HFF-Myc (cell line): Measurements from ENCODE around the gene NCOA3.
"Not testable (repeated sequence)": the region's sequence is repeated elsewhere in the genome, so short reads cannot be mapped to it uniquely, and the experiment has no call there.

Experiments used
- DNase-seq: peaks from one replicate; pipeline ENCODE4 v3.0.0-alpha.2; 2011; ENCODE audit warnings: low read depth; ENCODE audit errors: extremely low read depth
- H3K4me3 ChIP-seq: replicated peaks from 2 replicates; pipeline ENCODE4 v1.5.1; 2011; ENCODE audit warnings: low read depth, mild to moderate bottlenecking, control low read depth, low read length
- TF ChIP-seq, protein P1 (sequence below): IDR thresholded peaks from 2 replicates; pipeline ENCODE4 v1.5.1; 2012; ENCODE audit warnings: mild to moderate bottlenecking, low read depth, low read length, control low read depth; ENCODE audit errors: missing control alignments

The NCOA3 gene

DNA sequence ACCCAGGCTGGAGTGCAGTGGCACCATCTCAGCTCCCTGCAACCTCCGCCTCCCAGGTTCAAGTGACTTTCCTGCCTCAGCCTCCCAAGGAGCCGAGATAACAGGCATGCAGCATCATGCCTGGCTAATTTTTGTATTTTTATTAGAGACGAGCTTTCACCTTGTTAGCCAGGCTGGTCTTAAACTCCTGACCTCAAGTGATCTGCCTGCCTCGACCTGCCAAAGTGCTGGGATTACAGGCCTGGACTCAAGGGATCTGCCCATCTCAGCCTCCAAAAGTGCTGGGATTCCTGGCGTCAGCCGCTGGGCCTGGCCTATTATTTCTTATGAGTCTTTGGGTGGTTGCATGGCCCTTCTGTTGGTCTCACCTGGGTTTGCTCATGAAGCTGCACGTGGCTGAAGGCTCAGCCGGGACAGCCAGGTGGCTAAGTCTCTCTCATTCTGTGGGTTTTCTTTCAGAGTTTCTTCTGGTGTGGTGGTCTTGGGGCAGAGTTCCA, 45.6 kb upstream of the NCOA3 start:
- TF ChIP-seq, protein P1, sequence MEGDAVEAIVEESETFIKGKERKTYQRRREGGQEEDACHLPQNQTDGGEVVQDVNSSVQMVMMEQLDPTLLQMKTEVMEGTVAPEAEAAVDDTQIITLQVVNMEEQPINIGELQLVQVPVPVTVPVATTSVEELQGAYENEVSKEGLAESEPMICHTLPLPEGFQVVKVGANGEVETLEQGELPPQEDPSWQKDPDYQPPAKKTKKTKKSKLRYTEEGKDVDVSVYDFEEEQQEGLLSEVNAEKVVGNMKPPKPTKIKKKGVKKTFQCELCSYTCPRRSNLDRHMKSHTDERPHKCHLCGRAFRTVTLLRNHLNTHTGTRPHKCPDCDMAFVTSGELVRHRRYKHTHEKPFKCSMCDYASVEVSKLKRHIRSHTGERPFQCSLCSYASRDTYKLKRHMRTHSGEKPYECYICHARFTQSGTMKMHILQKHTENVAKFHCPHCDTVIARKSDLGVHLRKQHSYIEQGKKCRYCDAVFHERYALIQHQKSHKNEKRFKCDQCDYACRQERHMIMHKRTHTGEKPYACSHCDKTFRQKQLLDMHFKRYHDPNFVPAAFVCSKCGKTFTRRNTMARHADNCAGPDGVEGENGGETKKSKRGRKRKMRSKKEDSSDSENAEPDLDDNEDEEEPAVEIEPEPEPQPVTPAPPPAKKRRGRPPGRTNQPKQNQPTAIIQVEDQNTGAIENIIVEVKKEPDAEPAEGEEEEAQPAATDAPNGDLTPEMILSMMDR, result no peak
- no peak overlapping the region for H3K4me3 ChIP-seq
- no peak for DNase-seq

- no peak overlapping the region for H3K4me3 ChIP-seq
- TF ChIP-seq, protein P1, result no peak
- DNase-seq, result no peak
These were observed 44.5 kb upstream of the NCOA3 start for GRCh38 chr20:47456952-47457724.

DNA sequence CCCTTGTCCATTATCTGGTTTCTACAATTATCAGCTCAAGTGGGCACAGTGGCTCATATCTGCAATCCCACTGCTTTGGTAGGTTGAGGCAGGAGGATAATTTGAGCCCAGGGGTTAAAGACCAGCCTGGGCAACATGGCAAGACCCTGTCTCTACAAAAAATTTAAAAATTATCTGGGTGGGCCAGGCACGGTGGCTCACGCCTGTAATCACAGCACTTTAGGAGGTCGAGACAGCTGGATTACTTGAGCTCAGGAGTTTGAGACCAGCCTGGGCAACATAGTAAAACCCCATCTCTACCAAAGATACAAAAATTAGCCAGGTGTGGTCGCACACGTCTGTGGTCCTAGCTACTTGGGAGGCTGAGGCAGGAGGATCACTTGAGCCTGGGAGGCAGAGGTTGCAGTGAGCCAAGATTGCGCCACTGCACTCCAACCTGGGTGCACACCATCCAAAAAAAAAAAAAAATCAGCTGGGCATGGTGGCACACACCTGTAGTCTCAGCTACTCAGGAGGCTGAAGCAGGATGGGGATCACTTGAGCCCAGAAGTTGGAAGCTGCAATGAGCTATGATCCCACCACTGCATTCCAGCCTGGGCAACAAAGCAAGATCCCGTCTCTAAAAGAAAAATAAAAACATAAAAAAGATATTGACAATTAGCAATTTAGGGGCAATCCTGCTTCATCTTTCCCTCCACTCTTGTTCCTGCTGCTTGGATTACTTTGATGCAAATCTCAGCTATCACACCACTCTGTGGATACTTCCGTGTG, 43.2 kb upstream of the NCOA3 start:
- not testable (repeated sequence) for H3K4me3 ChIP-seq, DNase-seq

DNA sequence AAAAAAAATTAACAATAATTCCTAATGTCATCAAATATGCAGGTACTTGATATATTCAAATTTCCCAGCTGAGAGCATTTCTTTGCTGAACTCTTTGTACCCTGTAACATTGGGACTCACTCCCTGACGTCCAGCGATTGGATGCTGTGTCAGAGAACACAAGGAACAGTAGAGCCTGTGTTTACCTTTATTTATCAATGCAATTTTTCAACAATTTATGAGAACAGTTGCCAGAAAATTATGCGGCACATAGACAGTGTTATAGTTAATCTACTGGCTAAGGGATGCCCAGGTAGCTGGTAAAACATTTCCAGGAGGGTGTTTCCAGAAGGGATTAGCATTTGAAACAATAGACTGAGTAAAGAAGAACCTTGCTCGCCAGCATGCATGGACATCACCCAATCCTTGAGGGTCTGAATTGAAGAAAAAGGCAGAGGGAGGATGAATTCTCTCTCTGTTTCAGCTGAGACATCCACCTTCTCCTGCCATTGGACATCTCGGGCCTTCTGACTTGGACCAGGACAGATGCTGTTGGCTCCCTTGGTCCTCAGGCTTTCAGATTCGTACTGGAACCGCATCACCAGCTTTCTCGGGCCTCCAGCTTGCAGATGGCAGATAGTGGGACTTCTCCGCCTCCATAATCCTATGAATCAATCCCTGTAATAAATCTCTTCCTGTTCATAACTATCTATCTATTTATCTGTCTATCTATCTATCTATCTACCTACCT, 42.2 kb upstream of the NCOA3 start:
- TF ChIP-seq, protein P1, result no peak
- no peak overlapping the region for H3K4me3 ChIP-seq
- no peak for DNase-seq

DNA sequence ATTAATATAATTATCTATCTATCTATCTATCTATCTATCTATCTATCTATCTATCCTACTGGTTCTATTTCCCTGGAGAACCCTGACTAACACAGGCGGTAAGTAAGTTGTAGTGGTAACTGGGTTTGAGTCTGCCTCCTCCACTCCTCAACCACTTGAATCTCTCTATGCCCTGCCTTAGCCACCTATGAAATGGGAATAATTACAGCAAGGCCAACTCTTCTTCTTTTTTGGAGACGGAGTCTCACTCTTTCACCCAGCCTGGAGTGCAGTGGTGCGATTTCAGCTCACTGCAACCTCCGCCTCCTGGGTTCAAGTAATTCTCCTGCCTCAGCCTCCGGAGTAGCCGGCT, 41.0 kb upstream of the NCOA3 start:
- not testable (repeated sequence) for DNase-seq, H3K4me3 ChIP-seq

GRCh38 chr20:47461120-47461685, 40.5 kb upstream of the NCOA3 start:
- no peak for DNase-seq
- TF ChIP-seq, protein P1, result no peak
- H3K4me3 ChIP-seq, result no peak overlapping the region

GRCh38 chr20:47461906-47462305, 39.8 kb upstream of the NCOA3 start:
- DNase-seq, H3K4me3 ChIP-seq: not testable (repeated sequence)
